HG03521 (cell line): ENCODE results near the gene TRIM17.

Experiments used
- ATAC-seq: cut with Tn5 transposase; IDR thresholded peaks from one replicate; pipeline ENCODE4 v1.9.1; 2021; ENCODE audit warnings: mild to moderate bottlenecking, moderate library complexity; ENCODE audit not compliant: unreplicated experiment

Gene TRIM17

GRCh38 chr1:228370941-228371740 lies 45.5 kb downstream of the TRIM17 start:
- no peak for ATAC-seq

DNA sequence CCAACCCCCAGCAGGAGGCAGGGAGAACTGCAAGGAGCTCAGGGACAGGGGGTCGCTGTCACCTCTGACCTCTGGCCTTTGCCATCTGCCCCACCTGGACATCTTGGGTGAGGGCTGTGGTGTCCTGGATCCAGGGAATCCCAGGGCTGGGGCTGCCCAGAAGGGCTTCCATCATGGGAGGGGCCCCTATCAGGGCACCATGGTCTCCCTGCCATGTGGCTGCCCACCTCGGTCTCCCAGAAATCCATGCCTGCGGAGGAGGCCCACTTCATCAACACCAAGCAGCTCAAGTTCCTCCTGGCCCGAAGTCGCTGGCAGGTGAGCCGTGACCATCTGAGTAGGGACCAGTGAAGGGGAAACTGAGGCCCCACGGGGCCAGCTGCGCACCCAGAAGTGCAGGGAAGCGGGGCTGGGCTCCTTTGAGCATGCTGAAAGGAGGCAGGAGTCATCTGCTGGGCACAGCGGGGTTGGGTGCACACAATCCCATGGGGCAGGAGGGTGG lies 46.2 kb downstream of the TRIM17 start:
- no peak for ATAC-seq

DNA sequence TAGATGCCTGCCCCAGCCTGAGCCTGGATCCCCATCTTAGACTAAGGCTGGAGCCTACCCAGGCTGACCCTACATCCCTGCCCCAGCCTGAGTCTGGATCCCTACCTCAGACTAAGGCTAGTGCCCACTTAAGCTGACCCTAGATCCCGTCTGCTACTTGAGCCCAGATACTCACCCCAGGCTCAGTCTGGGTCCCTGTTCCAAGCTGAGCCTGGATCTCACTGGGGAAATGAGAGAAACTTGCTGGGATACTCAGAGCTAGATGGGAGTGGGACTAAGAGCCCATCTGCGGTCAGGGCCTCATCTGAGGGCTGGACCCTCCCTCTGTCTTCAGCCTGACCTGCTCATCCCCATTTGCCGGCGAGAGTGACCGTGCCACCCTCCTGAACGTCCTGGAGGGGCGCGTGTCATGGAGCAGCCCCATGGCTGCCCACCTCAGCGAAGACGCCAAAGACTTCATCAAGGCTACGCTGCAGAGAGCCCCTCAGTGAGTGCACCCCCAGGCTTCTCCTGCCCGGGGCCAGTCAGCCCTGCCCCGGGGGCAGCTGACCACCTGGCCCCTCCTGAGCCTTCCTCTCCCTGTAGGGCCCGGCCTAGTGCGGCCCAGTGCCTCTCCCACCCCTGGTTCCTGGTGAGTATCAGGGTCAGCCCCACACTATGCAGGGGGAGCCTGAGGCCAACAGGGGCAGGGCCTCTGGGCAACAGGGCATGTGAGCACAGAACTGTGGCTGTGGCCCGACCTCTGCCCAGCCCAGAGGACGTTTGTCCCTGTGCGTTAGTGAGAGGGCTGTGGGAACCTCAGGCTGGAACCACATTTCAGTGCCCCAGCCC lies 46.8 kb downstream of the TRIM17 start:
- no peak for ATAC-seq

DNA sequence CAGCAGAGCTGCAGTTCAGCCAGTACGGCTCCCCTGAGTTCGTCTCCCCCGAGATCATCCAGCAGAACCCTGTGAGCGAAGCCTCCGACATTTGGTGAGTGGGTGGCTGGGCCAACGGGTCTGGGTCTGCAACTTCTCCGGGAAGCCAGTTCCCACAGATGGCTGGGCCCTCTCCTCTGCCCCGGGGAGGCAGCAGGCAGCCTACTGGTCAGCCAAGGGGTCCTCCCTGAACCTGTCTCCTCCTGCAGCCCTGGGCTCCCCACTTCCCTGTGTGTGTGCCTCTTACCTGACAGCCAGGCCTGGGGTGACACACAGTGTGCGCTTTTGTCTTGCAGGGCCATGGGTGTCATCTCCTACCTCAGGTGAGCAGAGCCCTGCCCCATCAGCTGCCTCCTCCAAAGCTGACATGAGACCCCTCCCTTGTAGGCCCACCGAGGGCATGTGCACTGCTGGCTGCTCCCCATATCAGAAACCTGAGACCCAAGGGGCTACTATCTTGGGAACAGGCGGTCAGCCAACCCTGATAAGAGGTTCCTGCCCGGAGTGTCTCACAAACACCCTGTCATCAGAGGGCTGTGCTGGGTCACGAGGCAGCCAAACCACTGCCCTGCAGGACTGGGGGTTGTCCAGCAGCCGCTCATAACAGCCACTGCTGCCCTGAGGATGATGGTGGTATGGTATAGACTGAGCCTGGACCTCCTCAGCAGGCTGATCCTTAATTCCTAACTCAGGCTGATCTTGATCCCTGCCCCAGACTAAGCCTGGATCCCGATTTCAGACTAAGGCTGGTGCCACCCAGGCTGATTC lies 47.7 kb downstream of the TRIM17 start:
- no peak for ATAC-seq

DNA sequence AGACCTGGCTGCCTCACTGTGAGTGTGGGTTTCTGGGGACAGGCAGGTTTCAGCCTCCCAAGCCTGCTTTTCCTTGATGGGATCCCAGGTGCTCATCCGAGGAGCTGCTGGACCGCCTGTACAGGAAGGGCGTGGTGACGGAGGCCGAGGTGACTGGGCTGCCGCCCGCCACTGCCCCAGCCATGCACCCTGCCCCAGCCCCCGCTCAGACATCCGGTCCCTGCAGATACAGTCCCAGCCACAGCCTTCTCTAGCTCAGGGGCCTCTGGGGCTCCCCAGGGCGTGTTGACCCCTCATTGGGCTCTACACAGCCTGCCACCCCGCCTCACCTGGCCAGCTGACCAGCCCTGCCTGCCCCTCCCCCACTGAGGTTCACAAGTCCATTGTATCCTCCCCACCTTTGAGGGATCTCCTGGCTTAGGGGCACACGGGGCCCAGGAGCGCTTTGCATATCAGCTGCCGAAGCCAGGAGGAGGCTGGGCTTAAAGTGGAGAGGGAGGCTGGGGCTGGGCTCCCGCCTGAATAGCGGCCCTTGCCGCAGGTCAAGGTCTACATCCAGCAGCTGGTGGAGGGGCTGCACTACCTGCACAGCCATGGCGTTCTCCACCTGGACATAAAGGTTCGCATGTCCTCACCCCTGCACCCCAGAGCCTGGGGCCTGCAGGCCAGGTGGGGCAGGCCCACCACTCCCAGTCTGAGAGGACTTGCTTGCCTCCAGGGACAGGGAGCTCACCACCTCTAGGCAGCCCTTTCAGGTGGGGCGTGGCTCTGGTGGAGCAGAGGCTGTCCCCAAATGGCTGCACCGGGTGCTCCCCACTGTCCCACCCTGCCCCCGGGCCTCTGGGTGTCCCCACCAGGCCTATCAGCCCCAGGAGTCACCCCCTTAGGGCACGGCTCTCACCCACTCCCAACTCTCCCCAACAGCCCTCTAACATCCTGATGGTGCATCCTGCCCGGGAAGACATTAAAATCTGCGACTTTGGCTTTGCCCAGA lies 48.6 kb downstream of the TRIM17 start:
- no peak for ATAC-seq

- no peak for ATAC-seq
Observed at GRCh38 chr1:228366866-228367741, 49.6 kb downstream of the TRIM17 start.

DNA sequence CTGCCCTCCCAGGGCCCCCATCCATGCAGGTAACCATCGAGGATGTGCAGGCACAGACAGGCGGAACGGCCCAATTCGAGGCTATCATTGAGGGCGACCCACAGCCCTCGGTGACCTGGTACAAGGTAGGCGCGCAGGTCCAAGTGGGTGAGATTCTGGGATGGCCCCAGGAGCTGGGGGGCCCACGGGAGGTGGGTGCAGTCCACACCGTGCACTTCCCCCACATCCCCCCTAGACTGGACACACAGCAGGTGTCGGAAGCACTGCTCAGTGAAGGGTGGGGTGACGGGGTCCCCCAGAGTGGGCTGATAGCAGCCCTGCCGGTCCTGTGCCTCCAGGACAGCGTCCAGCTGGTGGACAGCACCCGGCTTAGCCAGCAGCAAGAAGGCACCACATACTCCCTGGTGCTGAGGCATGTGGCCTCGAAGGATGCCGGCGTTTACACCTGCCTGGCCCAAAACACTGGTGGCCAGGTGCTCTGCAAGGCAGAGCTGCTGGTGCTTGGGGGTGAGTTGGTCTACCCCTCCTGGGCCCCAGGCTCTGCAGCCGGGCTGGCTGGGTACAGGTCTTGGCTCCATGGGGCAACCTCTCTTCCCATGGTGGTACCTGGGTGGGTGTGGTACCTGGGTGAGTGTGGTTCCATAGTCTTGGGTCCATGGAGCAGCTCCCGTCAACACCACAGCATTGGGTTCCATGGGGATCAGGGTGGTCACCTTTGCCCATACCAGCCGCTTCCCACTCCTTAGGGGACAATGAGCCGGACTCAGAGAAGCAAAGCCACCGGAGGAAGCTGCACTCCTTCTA lies 50.4 kb downstream of the TRIM17 start:
- no peak for ATAC-seq

DNA sequence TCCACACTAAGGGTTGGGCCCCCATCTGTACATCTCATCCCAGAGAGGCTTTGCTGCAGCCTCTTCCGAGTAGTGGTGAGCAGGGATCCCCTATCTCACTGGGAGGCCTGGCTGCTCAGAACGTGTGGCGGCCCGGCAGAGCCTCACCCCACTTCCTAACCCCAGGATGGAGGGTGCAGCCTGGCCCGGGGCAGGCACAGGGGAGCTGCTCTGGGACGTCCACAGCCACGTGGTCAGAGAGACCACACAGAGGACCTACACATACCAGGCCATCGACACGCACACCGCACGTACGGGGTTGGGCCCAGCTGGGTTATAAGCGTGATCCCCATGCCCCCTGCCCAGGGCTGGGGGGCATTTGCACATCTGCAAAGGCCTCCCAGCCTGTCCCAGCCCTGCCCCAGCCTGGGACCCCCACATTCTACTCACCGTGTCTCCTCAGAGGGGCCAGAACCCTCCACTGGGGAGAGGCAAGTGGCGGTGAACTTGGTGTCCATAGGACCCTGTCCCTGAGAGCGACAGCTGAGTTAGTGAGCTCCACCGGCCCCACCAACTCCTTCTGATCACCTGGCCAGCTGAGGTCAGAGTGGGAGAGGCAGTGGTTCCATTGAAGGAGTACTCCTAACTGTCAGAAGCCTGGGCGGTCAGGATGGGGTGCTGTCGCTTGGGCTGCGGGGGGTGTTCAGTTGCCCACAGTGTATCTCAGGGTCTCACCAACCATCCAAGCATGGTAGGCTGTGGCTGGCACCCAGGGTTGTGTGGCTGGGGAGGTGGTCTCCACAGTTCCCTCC lies 51.2 kb downstream of the TRIM17 start:
- ATAC-seq, result no peak

DNA sequence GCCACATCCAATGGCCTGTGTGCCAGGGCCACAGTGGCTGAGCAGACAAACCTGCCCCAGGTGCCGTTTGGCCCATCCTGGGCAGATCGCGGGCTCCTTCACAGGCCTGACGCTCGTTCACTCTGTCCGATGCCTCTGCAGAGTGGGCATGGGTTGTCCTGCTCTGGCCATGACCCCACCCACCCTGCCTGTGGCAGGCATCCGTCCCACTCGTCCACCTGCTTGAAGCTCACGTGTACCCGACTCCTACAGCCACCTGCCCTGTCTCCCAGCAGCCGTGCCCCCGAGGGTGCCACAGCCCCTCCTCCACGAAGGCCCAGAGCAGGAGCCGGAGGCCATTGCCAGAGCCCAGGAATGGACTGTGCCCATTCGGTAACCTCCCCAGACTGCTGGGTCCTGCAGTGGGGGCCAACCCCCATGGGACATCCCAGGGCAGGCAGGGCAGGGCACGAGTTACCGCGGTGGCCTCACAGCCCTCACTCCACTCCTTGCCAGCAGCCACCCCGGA lies 51.9 kb downstream of the TRIM17 start:
- no peak for ATAC-seq

DNA sequence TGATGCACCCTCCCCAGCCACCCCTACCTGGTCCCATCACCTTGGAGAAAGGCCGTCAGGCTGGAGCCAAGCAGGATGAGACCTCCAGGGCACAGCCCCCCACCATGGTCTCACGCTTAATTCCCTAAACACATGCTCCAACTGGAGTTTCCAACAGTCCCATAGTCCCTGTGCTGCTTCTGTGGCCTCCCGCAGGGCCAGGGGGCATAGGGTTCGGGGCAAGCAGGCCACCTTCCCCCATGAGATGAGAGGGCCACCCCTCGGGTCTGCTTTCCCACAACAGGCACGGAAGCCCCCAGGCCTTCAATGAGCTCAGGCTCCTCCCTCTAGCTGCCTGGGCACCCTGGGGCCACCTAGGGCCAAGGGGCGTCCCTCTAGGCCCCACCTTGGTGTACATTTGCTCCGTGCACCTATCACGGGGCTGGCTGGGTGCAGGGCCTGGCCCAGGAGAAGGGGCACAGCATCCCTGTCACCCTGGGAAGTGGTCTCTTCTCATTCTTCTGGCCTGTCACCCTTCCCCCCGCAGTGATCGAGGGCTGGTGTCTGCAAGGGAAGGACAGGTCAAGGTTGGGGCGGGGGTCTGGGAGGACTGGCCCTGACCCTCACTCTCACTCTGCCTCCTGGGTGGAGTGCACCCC lies 52.5 kb downstream of the TRIM17 start:
- no peak for ATAC-seq

DNA sequence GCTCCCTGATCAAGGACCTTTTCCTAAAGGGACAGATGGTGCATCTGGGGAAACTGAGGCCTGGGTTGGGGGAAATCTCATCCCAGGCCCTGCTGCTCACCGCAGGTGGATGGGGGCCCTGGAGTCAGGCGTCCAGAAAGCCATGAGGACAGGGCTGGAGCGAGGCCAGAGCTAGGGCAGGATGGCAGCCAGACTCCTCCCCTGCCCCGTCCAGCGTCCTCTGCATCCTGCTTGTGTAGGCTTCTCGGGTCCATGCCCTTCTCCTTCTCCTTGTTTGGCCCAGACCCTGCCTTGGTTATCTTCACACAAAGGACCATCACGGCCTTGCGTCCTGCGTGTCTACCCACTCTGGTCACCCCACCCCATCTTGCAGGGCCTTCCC lies 53.0 kb downstream of the TRIM17 start:
- no peak for ATAC-seq

DNA sequence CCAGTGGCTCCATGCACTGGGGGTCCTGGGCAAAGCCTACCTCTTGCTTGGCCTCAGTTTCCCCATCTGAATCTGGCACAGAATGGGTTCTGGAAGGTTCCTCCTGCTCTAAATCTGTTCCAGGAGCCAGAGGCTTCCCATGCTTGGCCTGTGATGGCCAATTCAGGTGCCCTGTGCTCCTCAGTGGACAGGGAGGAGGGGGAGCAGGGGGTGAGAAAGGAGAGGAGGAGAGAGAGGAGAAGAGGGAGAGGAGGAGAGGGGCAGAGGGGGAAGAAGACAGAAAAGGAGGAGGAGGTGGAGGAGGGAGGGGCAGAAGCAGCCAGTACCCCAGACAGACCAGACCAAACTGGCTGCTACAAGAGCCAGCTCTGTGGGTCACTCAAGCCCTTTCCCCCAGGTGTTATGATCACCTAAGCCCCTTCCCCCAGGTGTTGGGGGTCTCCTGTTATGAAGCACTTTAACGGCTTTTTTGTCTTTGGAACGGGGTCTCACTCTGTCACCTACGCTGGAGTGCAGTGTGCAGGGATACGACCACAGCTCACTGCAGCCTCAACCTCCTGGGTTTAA lies 53.7 kb downstream of the TRIM17 start:
- no peak for ATAC-seq

GRCh38 chr1:228362141-228362883 lies 54.3 kb downstream of the TRIM17 start:
- ATAC-seq, result no peak

GRCh38 chr1:228361314-228362140 lies 55.1 kb downstream of the TRIM17 start:
- ATAC-seq, result no peak
